ENCODE measurements around the gene BCL11A. TPM values are rescaled to one million over a fixed set of nuclear protein-coding genes. Genes with fewer than 3 reads are reported as not detected.

Gene BCL11A
- total RNA-seq, 1 donor from 2014 or later: 13.4 TPM

- Mint-ChIP-seq H3K4me1 (ENCODE audit: low read depth) (peaks cover 25% of the 10 kb centered on the region), H3K36me3 (ENCODE audit: low read depth) (no peaks in the 10 kb centered on the region), H3K27ac (ENCODE audit: unreplicated experiment) (no peak overlapping the region), H3K9me3 (ENCODE audit: low read depth) (no peaks in the 10 kb centered on the region), H3K27me3 (ENCODE audit: low read depth) (no peaks in the 10 kb centered on the region), H3K4me3 (ENCODE audit: unreplicated experiment) (no peak overlapping the region)
- DNase-seq (ENCODE audit: low spot score): no peak
- TF ChIP-seq CTCF (IDR thresholded peaks at IDR 0.05): no peak
Observed at GRCh38 chr2:60507211-60507965, 46.1 kb downstream of the BCL11A start.

- TF ChIP-seq CTCF (IDR thresholded peaks at IDR 0.05): no peak
- DNase-seq (ENCODE audit: low spot score): no peak
- peaks cover 31% of the 10 kb centered on the region for H3K4me1 Mint-ChIP-seq (ENCODE audit: low read depth)
- H3K9me3 Mint-ChIP-seq (ENCODE audit: low read depth): no peaks in the 10 kb centered on the region
- no peaks in the 10 kb centered on the region for H3K36me3 Mint-ChIP-seq (ENCODE audit: low read depth)
- no peak overlapping the region for H3K4me3 Mint-ChIP-seq (ENCODE audit: unreplicated experiment)
- no peaks in the 10 kb centered on the region for H3K27me3 Mint-ChIP-seq (ENCODE audit: low read depth)
- H3K27ac Mint-ChIP-seq (ENCODE audit: unreplicated experiment): no peak overlapping the region
Observed at GRCh38 chr2:60505880-60506260, 47.6 kb downstream of the BCL11A start.

- no peak for DNase-seq (ENCODE audit: low spot score)
- no peaks in the 10 kb centered on the region for H3K36me3 Mint-ChIP-seq (ENCODE audit: low read depth)
- H3K4me1 Mint-ChIP-seq (ENCODE audit: low read depth): peaks cover 31% of the 10 kb centered on the region
- no peaks in the 10 kb centered on the region for H3K9me3 Mint-ChIP-seq (ENCODE audit: low read depth)
- TF ChIP-seq CTCF (IDR thresholded peaks at IDR 0.05): no peak
- H3K27me3 Mint-ChIP-seq (ENCODE audit: low read depth): no peaks in the 10 kb centered on the region
- no peak overlapping the region for H3K4me3 Mint-ChIP-seq (ENCODE audit: unreplicated experiment)
- no peak overlapping the region for H3K27ac Mint-ChIP-seq (ENCODE audit: unreplicated experiment)
Observed at GRCh38 chr2:60505240-60505879, 48.1 kb downstream of the BCL11A start.

- H3K27ac Mint-ChIP-seq (ENCODE audit: unreplicated experiment): no peak overlapping the region
- H3K4me3 Mint-ChIP-seq (ENCODE audit: unreplicated experiment): no peak overlapping the region
- H3K9me3 Mint-ChIP-seq (ENCODE audit: low read depth): no peaks in the 10 kb centered on the region
- TF ChIP-seq CTCF (IDR thresholded peaks at IDR 0.05): peak; percentile 33
- DNase-seq (ENCODE audit: low spot score): no peak
- H3K36me3 Mint-ChIP-seq (ENCODE audit: low read depth): no peaks in the 10 kb centered on the region
- H3K4me1 Mint-ChIP-seq (ENCODE audit: low read depth): peaks cover 28% of the 10 kb centered on the region
- H3K27me3 Mint-ChIP-seq (ENCODE audit: low read depth): no peaks in the 10 kb centered on the region
Observed at GRCh38 chr2:60504049-60504448, 49.4 kb downstream of the BCL11A start.

- Mint-ChIP-seq H3K9me3 (ENCODE audit: low read depth) (no peaks in the 10 kb centered on the region), H3K27ac (ENCODE audit: unreplicated experiment) (no peak overlapping the region), H3K36me3 (ENCODE audit: low read depth) (no peaks in the 10 kb centered on the region), H3K4me1 (ENCODE audit: low read depth) (peaks cover 16% of the 10 kb centered on the region), H3K27me3 (ENCODE audit: low read depth) (no peaks in the 10 kb centered on the region), H3K4me3 (ENCODE audit: unreplicated experiment) (no peak overlapping the region)
- no peak for TF ChIP-seq CTCF (IDR thresholded peaks at IDR 0.05)
- no peak for DNase-seq (ENCODE audit: low spot score)
Observed at GRCh38 chr2:60502144-60502543, 51.3 kb downstream of the BCL11A start.

Measured in chondrocyte (in vitro differentiated cells).